RWPE2 (cell line): Measurements from ENCODE around the gene COL9A1.
"Not testable (repeated sequence)": the region's sequence is repeated elsewhere in the genome, so short reads cannot be mapped to it uniquely, and the experiment has no call there.

ENCODE experiments used
- ATAC-seq: fragments of 200-7000 bp; cut with Tn5 transposase; 3 replicates; pipeline ENCODE4 v1.9.1; 2021; ENCODE audit warnings: low read depth
- DNase-seq: peaks from one replicate; pipeline ENCODE4 v3.0.0-alpha.2; 2020; ENCODE audit warnings: low spot score
- H3K27ac ChIP-seq: fragments of 450-650 bp; 2 replicates; pipeline ENCODE4 v1.5.1; 2017; ENCODE audit warnings: mild to moderate bottlenecking; ENCODE audit not compliant: poor library complexity, severe bottlenecking
- H3K27me3 ChIP-seq: fragments of 250-450 bp; sonication (Bioruptor Pico); 2 replicates; pipeline ENCODE4 v1.5.1; 2021; ENCODE audit warnings: mild to moderate bottlenecking, moderate library complexity; ENCODE audit not compliant: insufficient read depth, poor library complexity, severe bottlenecking
- H3K36me3 ChIP-seq: fragments of 250-450 bp; sonication (Bioruptor Pico); 2 replicates; pipeline ENCODE4 v1.5.1; 2020; ENCODE audit warnings: low read depth, mild to moderate bottlenecking, moderate library complexity
- H3K4me1 ChIP-seq: fragments of 250-450 bp; sonication (Bioruptor Pico); 2 replicates; pipeline ENCODE4 v1.5.1; 2021; ENCODE audit warnings: mild to moderate bottlenecking, moderate library complexity; ENCODE audit not compliant: insufficient read depth, poor library complexity, severe bottlenecking
- H3K4me3 ChIP-seq: fragments of 250-450 bp; sonication (Bioruptor Pico); 2 replicates; pipeline ENCODE4 v1.5.1; 2021; ENCODE audit warnings: mild to moderate bottlenecking, moderate library complexity; ENCODE audit not compliant: severe bottlenecking
- H3K9me3 ChIP-seq: fragments of 250-450 bp; sonication (Bioruptor Pico); 2 replicates; pipeline ENCODE4 v1.5.1; 2021; ENCODE audit warnings: mild to moderate bottlenecking, moderate library complexity; ENCODE audit not compliant: severe bottlenecking
- CTCF ChIP-seq: fragments of 450-650 bp; IDR thresholded peaks from one replicate; pipeline ENCODE4 v1.5.1; 2017; ENCODE audit warnings: mild to moderate bottlenecking, moderate library complexity; ENCODE audit not compliant: poor library complexity, severe bottlenecking

COL9A1 gene

GRCh38 chr6:70303034-70303525 lies at the start of gene COL9A1:
COL9A1 (minus strand) TSS chr6:70303084; CDS start chr6:70302924, 160 bp downstream.
- H3K4me3 ChIP-seq: no peak within 1 kb of the TSS
- no peak for ATAC-seq
- H3K27ac ChIP-seq: no peak within 1 kb of the TSS
- H3K4me1 ChIP-seq: no peaks in the 10 kb centered on the region
- peaks cover 51% of the 10 kb centered on the region for H3K27me3 ChIP-seq
- H3K9me3 ChIP-seq: no peaks in the 10 kb centered on the region
- no peak for DNase-seq
- H3K36me3 ChIP-seq: no peaks in the 10 kb centered on the region
- no peak for TF ChIP-seq CTCF

GRCh38 chr6:70351461-70351860 lies 48.6 kb upstream of the COL9A1 start:
- H3K27ac ChIP-seq: no peak overlapping the region
- H3K27me3 ChIP-seq: peaks cover 14% of the 10 kb centered on the region
- no peak overlapping the region for H3K4me3 ChIP-seq
- no peak for DNase-seq
- no peaks in the 10 kb centered on the region for H3K36me3 ChIP-seq
- no peak for ATAC-seq
- no peak for TF ChIP-seq CTCF
- no peaks in the 10 kb centered on the region for H3K4me1 ChIP-seq
- no peaks in the 10 kb centered on the region for H3K9me3 ChIP-seq

GRCh38 chr6:70345619-70346018 lies 42.7 kb upstream of the COL9A1 start:
- DNase-seq: no peak
- no peaks in the 10 kb centered on the region for H3K4me1 ChIP-seq
- no peak for ATAC-seq
- H3K36me3 ChIP-seq: no peaks in the 10 kb centered on the region
- no peaks in the 10 kb centered on the region for H3K9me3 ChIP-seq
- H3K27ac ChIP-seq: no peak overlapping the region
- H3K27me3 ChIP-seq: peaks cover 18% of the 10 kb centered on the region
- no peak for TF ChIP-seq CTCF
- H3K4me3 ChIP-seq: no peak overlapping the region

GRCh38 chr6:70343313-70343712 lies 40.4 kb upstream of the COL9A1 start:
- H3K27me3 ChIP-seq: peaks cover 13% of the 10 kb centered on the region
- H3K4me3 ChIP-seq: no peak overlapping the region
- no peaks in the 10 kb centered on the region for H3K4me1 ChIP-seq
- H3K9me3 ChIP-seq: no peaks in the 10 kb centered on the region
- no peak for TF ChIP-seq CTCF
- ATAC-seq: no peak
- H3K36me3 ChIP-seq: no peaks in the 10 kb centered on the region
- no peak overlapping the region for H3K27ac ChIP-seq
- DNase-seq: no peak

GRCh38 chr6:70339810-70340209 lies 36.9 kb upstream of the COL9A1 start:
- not testable (repeated sequence) for H3K9me3 ChIP-seq

More at GRCh38 chr6:70339810-70340209, 36.9 kb upstream of the COL9A1 start:
- not testable (repeated sequence) for ATAC-seq, DNase-seq, H3K4me3 ChIP-seq, H3K4me1 ChIP-seq, H3K36me3 ChIP-seq, H3K27ac ChIP-seq
- H3K27me3 ChIP-seq: peaks cover 12% of the 10 kb centered on the region
